Vagina (tissue), 2 donors: Measurements from ENCODE around the gene FMNL2.

Experiments used
- POLR2A ChIP-seq, 2 donors: fragments of 450-650 bp; IDR thresholded peaks; one replicate each; pipeline ENCODE4 v1.6.1; 2017; ENCODE audit warnings: antibody characterized with exemption in 2 of 2, mild to moderate bottlenecking in 2 of 2, moderate library complexity in 2 of 2
- POLR2AphosphoS5 ChIP-seq, 2 donors: sonication (generic); formaldehyde crosslinking; IDR thresholded peaks; one replicate each; pipeline ENCODE4 v1.9.0; 2017; ENCODE audit warnings: antibody characterized with exemption in 2 of 2, mild to moderate bottlenecking in 2 of 2, low read depth in 1 of 2; ENCODE audit not compliant: insufficient read depth in 1 of 2
- TF ChIP-seq, protein P1 (sequence below), 3 experiments: fragments of 450-650 bp in 2 of 3; fragments of 200-600 bp in 1 of 3; sonication (generic) in 1 of 3; IDR thresholded peaks; one replicate each; pipeline ENCODE4 v1.5.1; 2017 to 2019; ENCODE audit warnings: antibody characterized with exemption in 3 of 3, mild to moderate bottlenecking in 2 of 3, moderate library complexity in 2 of 3

GRCh38 chr2:152460567-152460966, 125.6 kb downstream of the FMNL2 start:
- TF ChIP-seq POLR2A (IDR thresholded peaks at IDR 0.05) (no peak), POLR2AphosphoS5 (IDR thresholded peaks at IDR 0.05; ENCODE audit: insufficient read depth in 1 of 2, low read depth in 1 of 2) (no peak)
- TF ChIP-seq, protein P1, sequence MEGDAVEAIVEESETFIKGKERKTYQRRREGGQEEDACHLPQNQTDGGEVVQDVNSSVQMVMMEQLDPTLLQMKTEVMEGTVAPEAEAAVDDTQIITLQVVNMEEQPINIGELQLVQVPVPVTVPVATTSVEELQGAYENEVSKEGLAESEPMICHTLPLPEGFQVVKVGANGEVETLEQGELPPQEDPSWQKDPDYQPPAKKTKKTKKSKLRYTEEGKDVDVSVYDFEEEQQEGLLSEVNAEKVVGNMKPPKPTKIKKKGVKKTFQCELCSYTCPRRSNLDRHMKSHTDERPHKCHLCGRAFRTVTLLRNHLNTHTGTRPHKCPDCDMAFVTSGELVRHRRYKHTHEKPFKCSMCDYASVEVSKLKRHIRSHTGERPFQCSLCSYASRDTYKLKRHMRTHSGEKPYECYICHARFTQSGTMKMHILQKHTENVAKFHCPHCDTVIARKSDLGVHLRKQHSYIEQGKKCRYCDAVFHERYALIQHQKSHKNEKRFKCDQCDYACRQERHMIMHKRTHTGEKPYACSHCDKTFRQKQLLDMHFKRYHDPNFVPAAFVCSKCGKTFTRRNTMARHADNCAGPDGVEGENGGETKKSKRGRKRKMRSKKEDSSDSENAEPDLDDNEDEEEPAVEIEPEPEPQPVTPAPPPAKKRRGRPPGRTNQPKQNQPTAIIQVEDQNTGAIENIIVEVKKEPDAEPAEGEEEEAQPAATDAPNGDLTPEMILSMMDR (IDR thresholded peaks at IDR 0.05), result no peak
